ENCODE measurements around the gene RFX4. TPM values are rescaled to one million over a fixed set of nuclear protein-coding genes. Genes with fewer than 3 reads are reported as not detected.

Gene RFX4
- total and polyA plus RNA-seq, 10 of the 15 experiments (the other 5 are each of a cell fraction or from before 2014, with no cell fraction given): 0.02 to 0.23 TPM; not detected in 8

DNA sequence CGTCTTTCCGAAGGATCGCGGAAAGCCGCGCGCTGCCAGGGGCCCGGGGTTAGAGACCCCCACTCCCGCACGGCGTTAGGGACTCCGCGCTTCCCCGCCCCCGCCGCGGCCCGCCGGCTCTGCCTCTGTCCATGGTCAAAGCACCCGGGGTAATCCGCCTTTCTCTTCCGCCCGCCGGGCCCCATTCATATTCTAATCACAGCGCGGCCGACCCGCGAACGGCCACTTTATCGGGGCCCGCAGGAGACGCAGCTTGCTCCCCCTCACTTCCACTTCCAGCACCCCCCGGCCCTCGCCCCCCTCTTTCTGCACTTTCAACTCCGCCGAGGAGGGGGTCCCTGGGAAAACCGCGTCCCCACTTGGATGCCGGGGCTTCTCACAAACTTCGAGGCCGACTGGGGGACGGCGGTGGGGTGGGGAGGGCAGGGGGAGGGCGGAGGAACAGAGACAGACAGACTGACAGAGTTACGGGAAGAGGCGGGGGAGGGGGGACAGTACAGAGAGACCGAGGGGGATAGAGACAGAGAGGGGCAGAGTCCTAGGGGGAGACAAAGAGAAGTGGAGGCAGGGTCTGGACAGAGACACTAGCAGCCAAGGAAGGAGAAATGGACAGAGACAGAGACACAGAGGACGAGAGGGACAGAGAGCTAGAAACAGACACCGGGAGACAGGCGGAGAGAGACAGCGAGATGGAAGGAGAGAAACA is 1.1 kb upstream of the RFX4 start:
- Histone ChIP-seq H3K36me3 (ENCODE audit: control insufficient read depth in 2 of 2, insufficient read depth in 2 of 2, low read length in 1 of 2) (no peaks in the 10 kb centered on the region), H3K9me3 (replicated peaks; ENCODE audit: control insufficient read depth, insufficient read depth, low read length) (no peaks in the 10 kb centered on the region), H3K27me3 (replicated peaks in 1 of 2; ENCODE audit: control insufficient read depth in 2 of 2, insufficient read depth in 2 of 2, low read length in 1 of 2) (peaks cover 7 to 12% of the 10 kb centered on the region in 2 experiments), H2AFZ (ENCODE audit: control insufficient read depth, low read depth, low read length) (no peak overlapping the region), H3K27ac (ENCODE audit: control insufficient read depth, insufficient read depth) (no peak overlapping the region), H3K4me2 (ENCODE audit: control insufficient read depth, insufficient read depth) (no peak overlapping the region), H3K79me2 (ENCODE audit: control insufficient read depth, insufficient read depth, low read length) (no peaks in the 10 kb centered on the region), H3K4me1 (ENCODE audit: control insufficient read depth, insufficient read depth, low read length) (no peaks in the 10 kb centered on the region), H3K4me3 (no peak overlapping the region), H4K20me1 (ENCODE audit: control insufficient read depth, insufficient read depth) (no peaks in the 10 kb centered on the region), H3K9ac (ENCODE audit: control insufficient read depth, insufficient read depth, low read length) (no peak overlapping the region)
- intact Hi-C loops (cut with micrococcal nuclease; ENCODE audit: unreplicated experiment) (no loop called here), in situ Hi-C loops (cut with MboI) (no loop called here)
- CTCF ChIA-PET: interaction anchor here (0.5 to 0.7 kb wide), 2 partner anchors 15 to 136 kb away, joined by 4 to 5 read pairs; no protein-coding TSS in a partner anchor
- FAIRE-seq (no peak), DNase-seq (ENCODE audit: low read depth, low spot score) (no peak), ATAC-seq (no peak)
- WGBS (ENCODE audit: insufficient coverage, insufficient replicate concordance, low lambda C conversion rate, missing lambda C conversion rate): 60% methylated on average over 25 of the region's 52 CpGs
- SMC1A ChIA-PET (ENCODE audit: uncharacterized antibody, unreplicated experiment): no interaction called here
- POLR2A ChIA-PET: no interaction called here
- BruUV-seq (replicated peaks): no TSS peak
- TF ChIP-seq, protein P1, sequence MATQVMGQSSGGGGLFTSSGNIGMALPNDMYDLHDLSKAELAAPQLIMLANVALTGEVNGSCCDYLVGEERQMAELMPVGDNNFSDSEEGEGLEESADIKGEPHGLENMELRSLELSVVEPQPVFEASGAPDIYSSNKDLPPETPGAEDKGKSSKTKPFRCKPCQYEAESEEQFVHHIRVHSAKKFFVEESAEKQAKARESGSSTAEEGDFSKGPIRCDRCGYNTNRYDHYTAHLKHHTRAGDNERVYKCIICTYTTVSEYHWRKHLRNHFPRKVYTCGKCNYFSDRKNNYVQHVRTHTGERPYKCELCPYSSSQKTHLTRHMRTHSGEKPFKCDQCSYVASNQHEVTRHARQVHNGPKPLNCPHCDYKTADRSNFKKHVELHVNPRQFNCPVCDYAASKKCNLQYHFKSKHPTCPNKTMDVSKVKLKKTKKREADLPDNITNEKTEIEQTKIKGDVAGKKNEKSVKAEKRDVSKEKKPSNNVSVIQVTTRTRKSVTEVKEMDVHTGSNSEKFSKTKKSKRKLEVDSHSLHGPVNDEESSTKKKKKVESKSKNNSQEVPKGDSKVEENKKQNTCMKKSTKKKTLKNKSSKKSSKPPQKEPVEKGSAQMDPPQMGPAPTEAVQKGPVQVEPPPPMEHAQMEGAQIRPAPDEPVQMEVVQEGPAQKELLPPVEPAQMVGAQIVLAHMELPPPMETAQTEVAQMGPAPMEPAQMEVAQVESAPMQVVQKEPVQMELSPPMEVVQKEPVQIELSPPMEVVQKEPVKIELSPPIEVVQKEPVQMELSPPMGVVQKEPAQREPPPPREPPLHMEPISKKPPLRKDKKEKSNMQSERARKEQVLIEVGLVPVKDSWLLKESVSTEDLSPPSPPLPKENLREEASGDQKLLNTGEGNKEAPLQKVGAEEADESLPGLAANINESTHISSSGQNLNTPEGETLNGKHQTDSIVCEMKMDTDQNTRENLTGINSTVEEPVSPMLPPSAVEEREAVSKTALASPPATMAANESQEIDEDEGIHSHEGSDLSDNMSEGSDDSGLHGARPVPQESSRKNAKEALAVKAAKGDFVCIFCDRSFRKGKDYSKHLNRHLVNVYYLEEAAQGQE (IDR thresholded peaks at IDR 0.05; ENCODE audit: low read depth, low read length): peak; percentile 69
- TF ChIP-seq MTA3 (IDR thresholded peaks at IDR 0.05; ENCODE audit: borderline replicate concordance, low read length): no peak
- RAD21 ChIA-PET (ENCODE audit: unreplicated experiment): no interaction called here

DNA sequence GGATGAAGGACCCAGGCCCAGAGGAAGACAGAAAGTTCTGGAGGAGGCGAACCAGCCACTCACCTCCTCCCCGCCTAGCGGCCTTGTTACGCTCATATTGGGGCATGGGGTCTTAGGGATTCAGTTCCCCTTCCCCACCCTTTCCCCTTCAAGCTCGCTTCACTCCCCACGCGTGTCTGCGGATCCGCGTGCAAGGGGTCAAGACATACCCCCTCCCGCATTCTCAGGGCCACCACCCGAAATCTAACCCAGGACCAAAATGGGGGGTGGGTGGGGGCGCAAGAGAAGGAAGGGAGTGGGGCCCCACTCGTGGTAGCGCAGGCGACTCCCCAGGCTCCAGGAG is 584 bp upstream of the RFX4 start:
- intact Hi-C loops (cut with micrococcal nuclease; ENCODE audit: unreplicated experiment) (no loop called here), in situ Hi-C loops (cut with MboI) (no loop called here)
- ChIA-PET SMC1A (ENCODE audit: uncharacterized antibody, unreplicated experiment) (no interaction called here), RAD21 (ENCODE audit: unreplicated experiment) (no interaction called here), POLR2A (no interaction called here), CTCF (interaction anchor here (0.7 kb wide), 1 partner anchor 14 kb away, joined by 5 read pairs; no protein-coding TSS in a partner anchor)
- H3K4me2 ChIP-seq (ENCODE audit: control insufficient read depth, insufficient read depth): no peak overlapping the region
- H3K79me2 ChIP-seq (ENCODE audit: control insufficient read depth, insufficient read depth, low read length): no peaks in the 10 kb centered on the region
- no peak overlapping the region for H2AFZ ChIP-seq (ENCODE audit: control insufficient read depth, low read depth, low read length)
- 49% methylated on average over 12 of the region's 16 CpGs for WGBS (ENCODE audit: insufficient coverage, insufficient replicate concordance, low lambda C conversion rate, missing lambda C conversion rate)
- peaks cover 7 to 14% of the 10 kb centered on the region in 2 experiments for H3K27me3 ChIP-seq (replicated peaks in 1 of 2; ENCODE audit: control insufficient read depth in 2 of 2, insufficient read depth in 2 of 2, low read length in 1 of 2)
- no peak overlapping the region for H3K27ac ChIP-seq (ENCODE audit: control insufficient read depth, insufficient read depth)
- H3K4me3 ChIP-seq: no peak overlapping the region
- no peak for ATAC-seq
- BruUV-seq (replicated peaks): no TSS peak
- H3K9me3 ChIP-seq (replicated peaks; ENCODE audit: control insufficient read depth, insufficient read depth, low read length): no peaks in the 10 kb centered on the region
- H3K9ac ChIP-seq (ENCODE audit: control insufficient read depth, insufficient read depth, low read length): no peak overlapping the region
- FAIRE-seq: no peak
- H4K20me1 ChIP-seq (ENCODE audit: control insufficient read depth, insufficient read depth): no peaks in the 10 kb centered on the region
- H3K4me1 ChIP-seq (ENCODE audit: control insufficient read depth, insufficient read depth, low read length): no peaks in the 10 kb centered on the region
- no peak for DNase-seq (ENCODE audit: low read depth, low spot score)
- H3K36me3 ChIP-seq (ENCODE audit: control insufficient read depth in 2 of 2, insufficient read depth in 2 of 2, low read length in 1 of 2): no peaks in the 10 kb centered on the region
- TF ChIP-seq, protein P2, sequence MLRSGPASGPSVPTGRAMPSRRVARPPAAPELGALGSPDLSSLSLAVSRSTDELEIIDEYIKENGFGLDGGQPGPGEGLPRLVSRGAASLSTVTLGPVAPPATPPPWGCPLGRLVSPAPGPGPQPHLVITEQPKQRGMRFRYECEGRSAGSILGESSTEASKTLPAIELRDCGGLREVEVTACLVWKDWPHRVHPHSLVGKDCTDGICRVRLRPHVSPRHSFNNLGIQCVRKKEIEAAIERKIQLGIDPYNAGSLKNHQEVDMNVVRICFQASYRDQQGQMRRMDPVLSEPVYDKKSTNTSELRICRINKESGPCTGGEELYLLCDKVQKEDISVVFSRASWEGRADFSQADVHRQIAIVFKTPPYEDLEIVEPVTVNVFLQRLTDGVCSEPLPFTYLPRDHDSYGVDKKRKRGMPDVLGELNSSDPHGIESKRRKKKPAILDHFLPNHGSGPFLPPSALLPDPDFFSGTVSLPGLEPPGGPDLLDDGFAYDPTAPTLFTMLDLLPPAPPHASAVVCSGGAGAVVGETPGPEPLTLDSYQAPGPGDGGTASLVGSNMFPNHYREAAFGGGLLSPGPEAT (IDR thresholded peaks at IDR 0.05; ENCODE audit: low read depth): no peak
- TF ChIP-seq MTA3 (IDR thresholded peaks at IDR 0.05; ENCODE audit: borderline replicate concordance, low read length): no peak
- TF ChIP-seq MXI1 (IDR thresholded peaks at IDR 0.05; ENCODE audit: low read depth, low read length): no peak
- TF ChIP-seq JUNB (IDR thresholded peaks at IDR 0.05): no peak
- TF ChIP-seq IKZF2 (IDR thresholded peaks at IDR 0.05): no peak
- no peak for TF ChIP-seq EZH2 (IDR thresholded peaks at IDR 0.05; ENCODE audit: borderline replicate concordance, control insufficient read depth, low read depth, low read length)
- no peak for TF ChIP-seq STAT3 (IDR thresholded peaks at IDR 0.05; ENCODE audit: low read depth, low read length)
- no peak for TF ChIP-seq RAD21 (IDR thresholded peaks at IDR 0.05; ENCODE audit: insufficient read depth, low read depth, low read length)
- no peak for TF ChIP-seq EGR1 (IDR thresholded peaks at IDR 0.05; ENCODE audit: borderline replicate concordance in 1 of 2, low read depth in 2 of 2, low read length in 2 of 2)
- TF ChIP-seq SIX5 (IDR thresholded peaks at IDR 0.05; ENCODE audit: low read depth, low read length, severe bottlenecking): no peak

Data from GM12878 (cell line).